ENCODE measurements around the gene LPAR6.
"Not testable (repeated sequence)": the region's sequence is repeated elsewhere in the genome, so short reads cannot be mapped to it uniquely, and the experiment has no call there.

The LPAR6 gene

GRCh38 chr13:48412881-48413351 is at the start of gene LPAR6:
TSS of gene LPAR6 (minus strand) at chr13:48413113. CDS start at chr13:48412423, 690 bp downstream.
- DNase-seq: no peak

- no peak for DNase-seq
These were observed 44.8 kb upstream of the LPAR6 start for GRCh38 chr13:48457578-48458242.

- DNase-seq: no peak
These were observed 43.6 kb upstream of the LPAR6 start for GRCh38 chr13:48456546-48456945.

- not testable (repeated sequence) for DNase-seq
These were observed 38.3 kb upstream of the LPAR6 start for GRCh38 chr13:48451196-48451595.

GRCh38 chr13:48449656-48450055 is 36.7 kb upstream of the LPAR6 start:
- DNase-seq: no peak

GRCh38 chr13:48448959-48449614 is 36.2 kb upstream of the LPAR6 start:
- DNase-seq: no peak

- DNase-seq: no peak
These were observed 35.5 kb upstream of the LPAR6 start for GRCh38 chr13:48448285-48448958.

- no peak for DNase-seq
These were observed 33.6 kb upstream of the LPAR6 start for GRCh38 chr13:48446464-48446863.

GRCh38 chr13:48443442-48444208 is 30.7 kb upstream of the LPAR6 start:
- no peak for DNase-seq

GRCh38 chr13:48437371-48437770 is 24.5 kb upstream of the LPAR6 start:
- DNase-seq: peak; percentile 54

- no peak for DNase-seq
These were observed 23.9 kb upstream of the LPAR6 start for GRCh38 chr13:48436661-48437288.

- DNase-seq: no peak
These were observed 21.3 kb upstream of the LPAR6 start for GRCh38 chr13:48434200-48434599.

- DNase-seq: no peak
These were observed 19.2 kb upstream of the LPAR6 start for GRCh38 chr13:48431987-48432615.

GRCh38 chr13:48431431-48431830 is 18.5 kb upstream of the LPAR6 start:
- DNase-seq: no peak

GRCh38 chr13:48429886-48430285 is 17.0 kb upstream of the LPAR6 start:
- DNase-seq: no peak

GRCh38 chr13:48429036-48429435 is 16.1 kb upstream of the LPAR6 start:
- DNase-seq: no peak

GRCh38 chr13:48426755-48427298 is 13.9 kb upstream of the LPAR6 start:
- not testable (repeated sequence) for DNase-seq

GRCh38 chr13:48426052-48426451 is 13.1 kb upstream of the LPAR6 start:
- DNase-seq: no peak

- DNase-seq: no peak
These were observed 11.3 kb upstream of the LPAR6 start for GRCh38 chr13:48424212-48424611.

- not testable (repeated sequence) for DNase-seq
These were observed 9.1 kb upstream of the LPAR6 start for GRCh38 chr13:48422003-48422402.

- DNase-seq: no peak
These were observed 2.6 kb upstream of the LPAR6 start for GRCh38 chr13:48415516-48415915.

- no peak for DNase-seq
These were observed 1.6 kb upstream of the LPAR6 start for GRCh38 chr13:48414501-48414900.
